Endothelial cell of umbilical vein (primary cell): ENCODE results near the gene UTF1. TPM values are rescaled to one million over a fixed set of nuclear protein-coding genes. Genes with fewer than 3 reads are reported as not detected.

Experiments
- BruUV-seq: library from RNA; stranded (reverse); fragments of 400-500 nt; replicated peaks from 2 replicates; lab custom pipeline; 2021; lab: Mats Ljungman, UMichigan
- CTCF ChIA-PET: fragments of 300-600, 350-600 bp; sonication (Branson Sonifier 250); formaldehyde crosslinking; loops from one replicate; lab custom pipeline; 2021; ENCODE audit warnings: antibody characterized with exemption, inconsistent platforms; lab: Charles Lee
- POLR2A ChIA-PET: fragments of 300-600, 350-600 bp; sonication (Branson Sonifier 250); formaldehyde crosslinking; loops from one replicate; lab custom pipeline; 2021; ENCODE audit warnings: antibody characterized with exemption, inconsistent platforms; lab: Charles Lee
- DNase-seq: peaks from one replicate; pipeline ENCODE4 v3.0.0-alpha.2; 2011; ENCODE audit warnings: low read depth, low spot score
- FAIRE-seq: peaks from 2 replicates; lab custom pipeline; 2011; peaks lifted over from hg19 to GRCh38; lab: Jason Lieb, UNC
- H2AFZ ChIP-seq: 2 replicates; pipeline ENCODE4 v1.6.0; 2012; ENCODE audit warnings: low read depth, low read length, control low read depth, inconsistent platforms
- H3K27ac ChIP-seq: 2 replicates; pipeline ENCODE4 v1.5.1; 2011; ENCODE audit warnings: low read depth, mild to moderate bottlenecking, control low read depth, low read length, moderate library complexity; ENCODE audit not compliant: insufficient read depth
- H3K27me3 ChIP-seq, 2 experiments: 2 replicates each; pipeline versions ENCODE4 v1.6.0 to v1.6.1; 2011; ENCODE audit warnings: low read length in 2 of 2, mixed read lengths in 1 of 2; ENCODE audit not compliant: control insufficient read depth in 2 of 2, insufficient read depth in 2 of 2
- H3K36me3 ChIP-seq, 2 experiments: 2 replicates in 1 of 2; 3 replicates in 1 of 2; pipeline ENCODE4 v1.5.1; 2011; ENCODE audit warnings: low read length in 2 of 2, mild to moderate bottlenecking in 1 of 2, moderate library complexity in 1 of 2; ENCODE audit not compliant: control insufficient read depth in 2 of 2, insufficient read depth in 2 of 2; ENCODE audit errors: extremely low read depth in 1 of 2
- H3K4me1 ChIP-seq: 3 replicates; pipeline ENCODE4 v1.5.1; 2011; ENCODE audit warnings: mild to moderate bottlenecking, low read length; ENCODE audit not compliant: control insufficient read depth, insufficient read depth; ENCODE audit errors: extremely low read depth
- H3K4me2 ChIP-seq: 2 replicates; pipeline ENCODE4 v1.6.1; 2011; ENCODE audit warnings: low read length, control low read depth, mixed read lengths; ENCODE audit not compliant: insufficient read depth
- H3K4me3 ChIP-seq, 3 experiments: fragments of 200-600 bp in 1 of 3; sonication (generic), shearing (Covaris generic) in 1 of 3; replicated peaks in 1 of 3; 2 replicates each; pipeline ENCODE4 v1.5.1; 2011 to 2016; ENCODE audit warnings: control low read depth in 3 of 3, low read length in 3 of 3, mild to moderate bottlenecking in 2 of 3, inconsistent platforms in 1 of 3, low read depth in 1 of 3, moderate library complexity in 1 of 3; ENCODE audit not compliant: insufficient read depth in 1 of 3
- H3K79me2 ChIP-seq: 2 replicates; pipeline ENCODE4 v1.6.0; 2012; ENCODE audit warnings: low read length, inconsistent platforms; ENCODE audit not compliant: control insufficient read depth, insufficient read depth
- H3K9ac ChIP-seq: replicated peaks from 2 replicates; pipeline ENCODE3; 2011; ENCODE audit warnings: low read length, control low read depth; ENCODE audit not compliant: insufficient read depth; ENCODE audit errors: extremely low read depth
- H3K9me1 ChIP-seq: replicated peaks from 3 replicates; pipeline ENCODE4 v1.6.0; 2011; ENCODE audit warnings: mild to moderate bottlenecking, low read length; ENCODE audit not compliant: control insufficient read depth, insufficient read depth; ENCODE audit errors: extremely low read depth
- H3K9me3 ChIP-seq: replicated peaks from 2 replicates; pipeline ENCODE4 v1.5.1; 2012; ENCODE audit warnings: low read length, inconsistent platforms; ENCODE audit not compliant: control insufficient read depth, insufficient read depth
- H4K20me1 ChIP-seq: replicated peaks from 2 replicates; pipeline ENCODE3; 2011; ENCODE audit warnings: mild to moderate bottlenecking, low read length; ENCODE audit not compliant: control insufficient read depth, insufficient read depth; ENCODE audit errors: extremely low read depth
- CTCF ChIP-seq, 2 donors: IDR thresholded peaks; 1 replicate in 1 of 2; 2 replicates in 1 of 2; pipeline ENCODE4 v1.5.1; 2011; ENCODE audit warnings: low read length in 2 of 2, mild to moderate bottlenecking in 2 of 2, moderate library complexity in 2 of 2, control low read depth in 1 of 2, inconsistent platforms in 1 of 2, low read depth in 1 of 2; ENCODE audit not compliant: insufficient read depth in 1 of 2; ENCODE audit errors: extremely low read depth in 1 of 2
- MAX ChIP-seq: IDR thresholded peaks from 2 replicates; pipeline ENCODE4 v1.6.1; 2011; ENCODE audit not compliant: insufficient read depth, insufficient read length
- MYC ChIP-seq: IDR thresholded peaks from one replicate; pipeline ENCODE4 v1.6.1; 2011; ENCODE audit warnings: mild to moderate bottlenecking, low read depth, low read length
- POLR2A ChIP-seq: IDR thresholded peaks from 2 replicates; pipeline ENCODE4 v1.6.1; 2012; ENCODE audit warnings: low read depth, mild to moderate bottlenecking, control low read depth, low read length
- POLR2AphosphoS5 ChIP-seq: IDR thresholded peaks from 2 replicates; pipeline ENCODE4 v1.6.1; 2012; ENCODE audit warnings: low read depth, mild to moderate bottlenecking, control low read depth, low read length, moderate library complexity; ENCODE audit not compliant: insufficient read depth
- dilution Hi-C: fragments of 300-500 bp; cut with MboI; formaldehyde crosslinking; loops from one replicate; pipeline ENCODE4 v1.15.0; 2019; ENCODE audit warnings: low sequenced_read_pairs; ENCODE audit not compliant: extremely low pct_ligation_motif_present
- intact Hi-C: fragments of 100-400 bp; cut with micrococcal nuclease; formaldehyde crosslinking; loops from one replicate; pipeline ENCODE4 v1.10.0; 2022
- polyA plus RNA-seq, 4 experiments: library from polyadenylated mRNA; depleted of rRNA in 3 of 4; stranded (reverse) in 3 of 4; unstranded in 1 of 4; fragments of >200 nt; gene quantifications; 2 replicates each; pipeline versions ENCODE4 v1.2.1 to v1.2.3, GENCODE V29; 2011 to 2012; ENCODE audit warnings: missing spikeins in 1 of 4
- total RNA-seq: library from RNA; stranded (reverse); gene quantifications from 2 replicates; pipeline ENCODE4 v1.2.3, GENCODE V29; 2021

Gene UTF1
- total and polyA plus RNA-seq, 2 donors (not counting 3 experiments of a cell fraction or from before 2014, with no cell fraction given) = not detected

GRCh38 chr10:133213641-133214467 is 16.2 kb upstream of the UTF1 start:
- no peak for FAIRE-seq
- no peak overlapping the region for H3K4me3 ChIP-seq
- H3K36me3 ChIP-seq = no peaks in the 10 kb centered on the region
- CTCF ChIA-PET = no interaction called here
- intact Hi-C loops = no loop called here
- no TSS peak for BruUV-seq
- H4K20me1 ChIP-seq = no peaks in the 10 kb centered on the region
- no peak for TF ChIP-seq POLR2AphosphoS5
- no peak for TF ChIP-seq POLR2A
- no peak for TF ChIP-seq MAX
- no peak for TF ChIP-seq CTCF (IDR thresholded peaks at IDR 0.05; ENCODE audit: extremely low read depth in 1 of 2, insufficient read depth in 1 of 2, low read depth in 1 of 2, low read length in 2 of 2)
- TF ChIP-seq MYC = no peak
- H3K9me1 ChIP-seq = no peaks in the 10 kb centered on the region
- no peak overlapping the region for H3K9ac ChIP-seq
- no peaks in the 10 kb centered on the region for H3K4me1 ChIP-seq
- dilution Hi-C loops = no loop called here
- no peaks in the 10 kb centered on the region for H3K27me3 ChIP-seq
- no peak for DNase-seq
- no peak overlapping the region for H2AFZ ChIP-seq
- H3K9me3 ChIP-seq = no peaks in the 10 kb centered on the region
- H3K4me2 ChIP-seq = no peak overlapping the region
- H3K27ac ChIP-seq = no peak overlapping the region
- no peaks in the 10 kb centered on the region for H3K79me2 ChIP-seq
- POLR2A ChIA-PET = no interaction called here
